AG04450 (cell line): ENCODE results near the gene SLIT1. TPM values are rescaled to one million over a fixed set of nuclear protein-coding genes. Genes with fewer than 3 reads are reported as not detected.

ENCODE experiments used
- CTCF ChIA-PET: fragments of 300-600, 350-600 bp; formaldehyde crosslinking; extraction: SDS; loops from one replicate; lab custom pipeline; 2022; ENCODE audit warnings: antibody characterized with exemption, inconsistent platforms; lab: Charles Lee
- POLR2A ChIA-PET: fragments of 350-600 bp; formaldehyde crosslinking; extraction: SDS; loops from one replicate; lab custom pipeline; 2021; ENCODE audit warnings: antibody characterized with exemption, inconsistent platforms; lab: Yijun Ruan, JAX
- DNase-seq: peaks from one replicate; pipeline ENCODE4 v3.0.0-alpha.2; 2011; ENCODE audit warnings: low read depth, low spot score
- H3K27ac ChIP-seq: one replicate; pipeline ENCODE4 v1.5.1; 2012; ENCODE audit warnings: low read depth, low read length, control low read depth
- H3K27me3 ChIP-seq: one replicate; pipeline ENCODE4 v1.6.0; 2012; ENCODE audit warnings: low read length; ENCODE audit not compliant: control insufficient read depth, insufficient read depth
- H3K4me3 ChIP-seq: 2 replicates; pipeline ENCODE4 v1.5.1; 2011; ENCODE audit warnings: mild to moderate bottlenecking, low read depth, low read length, control low read depth
- H3K9me3 ChIP-seq: 2 replicates; pipeline ENCODE4 v1.5.1; 2012; ENCODE audit warnings: low read length; ENCODE audit not compliant: control insufficient read depth, insufficient read depth
- polyA plus RNA-seq: library from polyadenylated mRNA; depleted of rRNA; stranded (reverse); fragments of >200 nt; gene quantifications from 2 replicates; pipeline ENCODE4 v1.2.3, GENCODE V29; 2011
- TF ChIP-seq, protein P1 (sequence below): IDR thresholded peaks from 2 replicates; pipeline ENCODE4 v1.5.1; 2011; ENCODE audit warnings: low read depth, low read length, control low read depth, inconsistent platforms

Gene SLIT1
- polyA plus RNA-seq, 1 experiment: 0.01 TPM

DNA sequence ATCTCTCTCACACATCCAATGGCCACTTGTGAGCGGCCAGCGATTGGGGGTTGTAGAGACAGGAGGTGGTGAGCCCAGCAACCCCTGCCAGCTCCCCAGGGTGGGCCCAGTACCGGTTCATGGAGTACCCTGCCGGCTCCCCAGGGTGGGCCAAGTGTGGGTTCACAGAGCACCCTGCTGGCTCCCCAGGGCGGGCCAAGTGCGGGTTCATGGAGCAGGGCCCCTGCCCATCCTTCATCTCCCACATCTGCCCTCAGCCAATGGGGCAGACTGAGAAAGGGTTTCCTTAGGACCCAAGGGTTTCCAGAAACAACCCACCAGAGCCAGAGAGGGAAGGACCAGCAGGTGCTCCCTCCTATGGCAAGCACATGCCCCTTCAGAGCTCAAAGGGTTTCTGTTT, 21.4 kb upstream of the SLIT1 start:
- Histone ChIP-seq H3K9me3 (no peaks in the 10 kb centered on the region), H3K27ac (no peak overlapping the region), H3K27me3 (peaks cover 17% of the 10 kb centered on the region), H3K4me3 (no peak overlapping the region)
- DNase-seq: no peak
- CTCF ChIA-PET: interaction anchor here (0.6 to 7.3 kb wide), 5 partner anchors 10 to 195 kb away, joined by 3 to 327 read pairs (median 3); no protein-coding TSS in a partner anchor
- TF ChIP-seq, protein P1, sequence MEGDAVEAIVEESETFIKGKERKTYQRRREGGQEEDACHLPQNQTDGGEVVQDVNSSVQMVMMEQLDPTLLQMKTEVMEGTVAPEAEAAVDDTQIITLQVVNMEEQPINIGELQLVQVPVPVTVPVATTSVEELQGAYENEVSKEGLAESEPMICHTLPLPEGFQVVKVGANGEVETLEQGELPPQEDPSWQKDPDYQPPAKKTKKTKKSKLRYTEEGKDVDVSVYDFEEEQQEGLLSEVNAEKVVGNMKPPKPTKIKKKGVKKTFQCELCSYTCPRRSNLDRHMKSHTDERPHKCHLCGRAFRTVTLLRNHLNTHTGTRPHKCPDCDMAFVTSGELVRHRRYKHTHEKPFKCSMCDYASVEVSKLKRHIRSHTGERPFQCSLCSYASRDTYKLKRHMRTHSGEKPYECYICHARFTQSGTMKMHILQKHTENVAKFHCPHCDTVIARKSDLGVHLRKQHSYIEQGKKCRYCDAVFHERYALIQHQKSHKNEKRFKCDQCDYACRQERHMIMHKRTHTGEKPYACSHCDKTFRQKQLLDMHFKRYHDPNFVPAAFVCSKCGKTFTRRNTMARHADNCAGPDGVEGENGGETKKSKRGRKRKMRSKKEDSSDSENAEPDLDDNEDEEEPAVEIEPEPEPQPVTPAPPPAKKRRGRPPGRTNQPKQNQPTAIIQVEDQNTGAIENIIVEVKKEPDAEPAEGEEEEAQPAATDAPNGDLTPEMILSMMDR: no peak
- POLR2A ChIA-PET: no interaction called here

DNA sequence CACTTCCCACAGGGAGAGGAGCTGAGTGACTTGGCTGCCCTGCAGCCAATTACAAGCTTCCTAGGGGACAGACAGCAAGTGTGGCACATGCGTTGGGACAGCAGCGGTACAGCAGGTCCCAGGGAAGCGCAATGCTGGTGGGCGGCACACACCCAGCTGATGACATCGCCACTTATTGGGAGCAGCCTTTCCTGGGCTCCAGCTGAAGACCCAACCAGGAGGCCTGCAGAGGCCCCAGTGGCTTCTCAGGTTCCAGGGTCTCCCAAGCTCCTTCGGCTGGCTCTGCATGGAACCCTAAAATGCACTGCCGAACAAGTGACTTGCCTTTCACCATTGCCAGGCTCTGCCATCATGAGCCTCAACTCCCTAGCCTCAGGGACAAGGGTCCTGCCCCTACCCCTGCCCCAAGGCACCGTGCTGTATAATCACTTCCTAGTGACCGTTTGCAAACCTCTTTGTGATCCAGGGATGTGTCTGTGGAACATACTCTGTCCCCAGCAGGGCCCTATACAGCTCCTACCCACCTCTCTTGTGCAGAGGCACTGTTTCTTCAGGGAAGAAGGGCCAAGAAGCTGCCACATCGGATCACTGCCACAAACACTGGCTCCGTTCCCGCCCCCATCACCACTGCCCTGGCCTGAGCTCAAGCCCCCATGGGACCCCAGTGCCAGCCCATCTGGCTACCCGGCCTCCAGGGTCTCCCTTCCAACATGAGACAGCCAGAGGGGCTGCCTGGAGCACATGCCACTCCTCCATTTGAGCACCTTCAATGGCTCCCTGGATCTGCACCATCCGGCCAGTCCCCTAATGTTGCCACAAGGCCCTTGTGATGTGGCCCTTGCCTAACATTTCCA, 19.3 kb upstream of the SLIT1 start:
- CTCF ChIA-PET: interaction anchor here (2.4 to 3.9 kb wide), 2 partner anchors 9 to 132 kb away, joined by 11 to 27 read pairs; no protein-coding TSS in a partner anchor
- peaks cover 20% of the 10 kb centered on the region for H3K27me3 ChIP-seq
- DNase-seq: no peak

DNA sequence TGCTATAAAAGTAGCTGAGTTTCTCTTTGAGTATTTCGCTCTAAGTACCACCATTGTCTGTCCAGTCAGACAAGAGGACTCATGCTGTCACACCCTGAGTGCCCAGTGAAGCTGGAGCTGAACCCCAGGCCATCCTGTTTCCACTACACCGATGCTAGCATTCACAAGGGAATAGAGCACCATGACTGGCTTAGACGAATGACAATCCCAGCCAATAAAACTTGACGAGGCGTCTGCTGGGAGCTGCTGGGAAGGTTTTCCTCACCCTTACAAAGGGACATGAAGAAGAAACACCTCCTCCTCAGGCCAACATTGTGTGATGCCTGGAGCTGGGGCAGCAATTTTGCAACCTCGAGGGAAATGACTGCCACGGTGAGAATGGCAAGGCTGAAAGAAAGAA, 17.5 kb upstream of the SLIT1 start:
- CTCF ChIA-PET: interaction anchor here (1.2 to 3.9 kb wide), 2 partner anchors 9 to 130 kb away, joined by 3 to 27 read pairs; no protein-coding TSS in a partner anchor
- H3K9me3 ChIP-seq: no peaks in the 10 kb centered on the region
- DNase-seq: no peak
- peaks cover 19% of the 10 kb centered on the region for H3K27me3 ChIP-seq
- POLR2A ChIA-PET: no interaction called here
- no peak overlapping the region for H3K4me3 ChIP-seq
- TF ChIP-seq, protein P1: no peak
- H3K27ac ChIP-seq: no peak overlapping the region

More for the DNA sequence above, 19.3 kb upstream of the SLIT1 start:
- no peak overlapping the region for H3K27ac ChIP-seq
- POLR2A ChIA-PET: no interaction called here
- H3K9me3 ChIP-seq: no peaks in the 10 kb centered on the region
- TF ChIP-seq, protein P1: no peak
- H3K4me3 ChIP-seq: no peak overlapping the region

DNA sequence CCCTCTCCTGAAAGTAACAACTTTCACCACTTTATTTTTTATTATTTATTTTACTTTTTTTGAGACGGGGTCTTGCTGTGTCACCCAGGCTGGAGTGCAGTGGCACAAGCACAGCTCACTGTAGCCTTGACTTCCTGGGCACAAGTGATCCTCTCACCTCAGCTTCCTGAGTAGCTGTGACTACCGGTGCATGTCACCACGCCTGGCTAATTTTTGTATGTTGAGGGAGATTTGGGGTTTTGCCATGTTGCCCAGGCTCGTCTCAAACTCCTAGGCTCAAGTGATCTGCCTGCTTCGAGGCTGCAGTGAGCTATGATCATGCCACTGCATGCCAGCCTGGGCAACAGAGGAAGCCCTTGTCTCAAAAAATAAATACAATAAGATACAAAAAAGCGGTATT, 14.9 kb upstream of the SLIT1 start:
- POLR2A ChIA-PET: no interaction called here
- TF ChIP-seq, protein P1: no peak
- no peak overlapping the region for H3K27ac ChIP-seq
- no peaks in the 10 kb centered on the region for H3K9me3 ChIP-seq
- no peak for DNase-seq
- H3K27me3 ChIP-seq: peaks cover 32% of the 10 kb centered on the region
- H3K4me3 ChIP-seq: no peak overlapping the region
- CTCF ChIA-PET: interaction anchor here (1.5 to 3.0 kb wide), 2 partner anchors 10 to 128 kb away, joined by 5 to 46 read pairs; no protein-coding TSS in a partner anchor

DNA sequence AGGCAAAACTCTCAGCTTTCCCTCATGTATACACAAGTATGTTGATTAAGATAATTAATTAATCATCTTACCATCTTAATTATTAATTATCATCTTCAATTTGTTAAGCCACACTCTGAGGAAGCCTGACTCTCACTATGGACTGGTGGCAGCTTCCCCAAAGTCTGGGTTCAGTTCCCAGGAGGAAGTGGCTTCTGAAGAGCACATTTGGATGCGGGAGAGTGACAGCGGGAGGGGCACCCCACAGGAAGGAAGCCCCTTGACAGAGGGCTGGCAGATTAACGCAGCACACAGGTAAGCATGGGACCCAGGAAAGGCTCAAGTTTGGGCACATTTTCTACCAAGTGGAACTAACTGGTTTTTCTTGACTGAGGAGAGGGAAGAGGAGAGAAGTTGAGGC, 13.4 kb upstream of the SLIT1 start:
- no peak for DNase-seq
- H3K9me3 ChIP-seq: no peaks in the 10 kb centered on the region
- CTCF ChIA-PET: interaction anchor here (1.1 to 4.1 kb wide), 3 partner anchors 10 to 35 kb away, joined by 3 to 93 read pairs (median 15); no protein-coding TSS in a partner anchor
- no peak overlapping the region for H3K4me3 ChIP-seq
- TF ChIP-seq, protein P1: no peak
- POLR2A ChIA-PET: no interaction called here
- peaks cover 32% of the 10 kb centered on the region for H3K27me3 ChIP-seq
- H3K27ac ChIP-seq: no peak overlapping the region
